SK-N-SH (cell line): ENCODE results near the gene DNTT. TPM values are rescaled to one million over a fixed set of nuclear protein-coding genes. Genes with fewer than 3 reads are reported as not detected.

Source experiments
- CTCF ChIA-PET: fragments of 300-600, 350-600 bp; formaldehyde crosslinking; extraction: SDS; loops from one replicate; lab custom pipeline; 2021; lab: Yijun Ruan, JAX
- POLR2A ChIA-PET: fragments of 350-600 bp; sonication (Branson Sonifier 250); formaldehyde crosslinking; extraction: SDS; loops from one replicate; lab custom pipeline; 2020; ENCODE audit warnings: antibody characterized with exemption, inconsistent platforms; lab: Yijun Ruan, JAX
- DNase-seq: peaks from one replicate; pipeline ENCODE4 v3.0.0; 2012
- H2AFZ ChIP-seq: fragments of 200-600 bp; sonication (generic); 2 replicates; pipeline ENCODE4 v1.8.1; 2016; ENCODE audit warnings: antibody characterized with exemption, mild to moderate bottlenecking, low read depth
- H3F3A ChIP-seq: fragments of 200-600 bp; sonication (generic); replicated peaks from 2 replicates; pipeline ENCODE3; 2016; ENCODE audit warnings: antibody characterized with exemption, mild to moderate bottlenecking; ENCODE audit not compliant: insufficient read depth
- H3K27ac ChIP-seq, 2 experiments: fragments of 200-500 bp in 1 of 2; fragments of 200-600 bp in 1 of 2; sonication (Bioruptor generic) in 1 of 2; sonication (generic), shearing (Covaris generic) in 1 of 2; 2 replicates each; pipeline versions ENCODE4 v1.5.1 to v1.6.1; 2014 to 2016; ENCODE audit warnings: low read depth in 2 of 2, inconsistent platforms in 1 of 2, low read length in 1 of 2, mild to moderate bottlenecking in 1 of 2, mixed read lengths in 1 of 2
- H3K27me3 ChIP-seq: fragments of 200-600 bp; sonication (generic), shearing (Covaris generic); 2 replicates; pipeline ENCODE4 v1.6.1; 2016; ENCODE audit warnings: mixed run types; ENCODE audit not compliant: insufficient read depth
- H3K36me3 ChIP-seq, 2 experiments: fragments of 200-500 bp in 1 of 2; fragments of 200-600 bp in 1 of 2; sonication (Bioruptor generic) in 1 of 2; sonication (generic) in 1 of 2; replicated peaks in 1 of 2; 2 replicates each; pipeline versions ENCODE3 to v1.5.1; 2014 to 2016; ENCODE audit warnings: low read length in 1 of 2, mild to moderate bottlenecking in 1 of 2; ENCODE audit not compliant: insufficient read depth in 2 of 2, control insufficient read depth in 1 of 2
- H3K4me1 ChIP-seq, 2 experiments: fragments of 200-500 bp in 1 of 2; fragments of 200-600 bp in 1 of 2; sonication (Bioruptor generic) in 1 of 2; sonication (generic), shearing (Covaris generic) in 1 of 2; 2 replicates each; pipeline versions ENCODE4 v1.5.1 to v1.6.1; 2014 to 2016; ENCODE audit warnings: low read depth in 1 of 2, low read length in 1 of 2, mixed run types in 1 of 2; ENCODE audit not compliant: insufficient read depth in 2 of 2, control insufficient read depth in 1 of 2
- H3K4me2 ChIP-seq: fragments of 200-600 bp; sonication (generic), shearing (Covaris generic); 2 replicates; pipeline ENCODE4 v1.6.1; 2017; ENCODE audit warnings: mixed run types
- H3K4me3 ChIP-seq, 2 experiments: fragments of 200-500 bp in 1 of 2; fragments of 200-600 bp in 1 of 2; sonication (Bioruptor generic) in 1 of 2; sonication (generic), shearing (Covaris generic) in 1 of 2; 2 replicates each; pipeline versions ENCODE4 v1.5.1 to v1.8.1; 2014 to 2016; ENCODE audit warnings: low read depth in 2 of 2, inconsistent platforms in 1 of 2, low read length in 1 of 2, mild to moderate bottlenecking in 1 of 2, mixed read lengths in 1 of 2, moderate library complexity in 1 of 2
- H3K79me2 ChIP-seq: fragments of 200-600 bp; sonication (generic); 2 replicates; pipeline ENCODE4 v1.8.1; 2017; ENCODE audit warnings: mild to moderate bottlenecking; ENCODE audit not compliant: insufficient read depth
- H3K9ac ChIP-seq: fragments of 200-600 bp; sonication (generic); 2 replicates; pipeline ENCODE4 v1.6.1; 2017; ENCODE audit warnings: mixed run types
- H3K9me2 ChIP-seq: fragments of 200-600 bp; sonication (generic); 2 replicates; pipeline ENCODE4 v1.6.1; 2017; ENCODE audit warnings: mixed run types
- H3K9me3 ChIP-seq: fragments of 200-600 bp; sonication (generic); 2 replicates; pipeline ENCODE4 v1.6.1; 2017; ENCODE audit warnings: mixed run types, mild to moderate bottlenecking, moderate library complexity
- H4K20me1 ChIP-seq: fragments of 200-600 bp; sonication (generic); 2 replicates; pipeline ENCODE4 v1.6.1; 2017; ENCODE audit warnings: mild to moderate bottlenecking, mixed run types; ENCODE audit not compliant: insufficient read depth
- CHD2 ChIP-seq: fragments of 150-350 bp; IDR thresholded peaks from 2 replicates; pipeline ENCODE4 v1.6.1; 2018; ENCODE audit warnings: low read length; ENCODE audit not compliant: partially characterized antibody
- CTCF ChIP-seq: fragments of 200-600 bp; sonication (generic); IDR thresholded peaks from 2 replicates; pipeline ENCODE4 v1.6.1; 2017; ENCODE audit warnings: antibody characterized with exemption, mild to moderate bottlenecking, moderate library complexity
- EP300 ChIP-seq, 2 experiments: IDR thresholded peaks; 2 replicates each; pipeline versions ENCODE4 v1.4.0 to v1.6.1; 2012; ENCODE audit warnings: borderline replicate concordance in 1 of 2, low read depth in 1 of 2, low read length in 1 of 2
- FOSL2 ChIP-seq: IDR thresholded peaks from 2 replicates; pipeline ENCODE4 v1.4.0; 2012; ENCODE audit warnings: low read depth, mild to moderate bottlenecking, moderate library complexity, borderline replicate concordance
- GABPA ChIP-seq: IDR thresholded peaks from 2 replicates; pipeline ENCODE4 v1.4.0; 2012; ENCODE audit warnings: low read depth, mild to moderate bottlenecking
- GATA2 ChIP-seq: sonication (generic); formaldehyde crosslinking; IDR thresholded peaks from 2 replicates; pipeline ENCODE4 v1.5.0; 2020; ENCODE audit warnings: mild to moderate bottlenecking, missing genetic modification reagents
- NFIC ChIP-seq: IDR thresholded peaks from 2 replicates; pipeline ENCODE4 v1.4.0; 2012; ENCODE audit warnings: borderline replicate concordance
- NRF1 ChIP-seq: IDR thresholded peaks from 2 replicates; pipeline ENCODE4 v1.6.1; 2012; ENCODE audit warnings: low read depth, mild to moderate bottlenecking, low read length
- RFX5 ChIP-seq: IDR thresholded peaks from 2 replicates; pipeline ENCODE4 v1.6.1; 2012; ENCODE audit warnings: mild to moderate bottlenecking, improper control_type of control experiment, low read length
- TAF1 ChIP-seq: IDR thresholded peaks from 2 replicates; pipeline ENCODE4 v1.6.1; 2012; ENCODE audit warnings: low read depth, mild to moderate bottlenecking, low read length, moderate library complexity, borderline replicate concordance
- TCF12 ChIP-seq: IDR thresholded peaks from 2 replicates; pipeline ENCODE4 v1.4.0; 2012
- YY1 ChIP-seq: IDR thresholded peaks from 2 replicates; pipeline ENCODE4 v1.4.0; 2012; ENCODE audit warnings: low read depth, mild to moderate bottlenecking
- WGBS: methylation state at CpG from one replicate; pipeline ENCODE4 v1.1.6; 2017; ENCODE audit warnings: low lambda C conversion rate; 5-methylcytosine and 5-hydroxymethylcytosine counted together
- polyA plus RNA-seq, 3 experiments: library from polyadenylated mRNA; depleted of rRNA; stranded (reverse); fragments of >200 nt; gene quantifications; 2 replicates each; pipeline ENCODE4 v1.2.3, GENCODE V29; 2012
- TF ChIP-seq, protein P1 (sequence below): fragments of 150-350 bp; IDR thresholded peaks from 2 replicates; pipeline ENCODE4 v1.6.1; 2016; ENCODE audit warnings: mild to moderate bottlenecking, low read depth, low read length
- TF ChIP-seq, protein P2 (sequence below): IDR thresholded peaks from 2 replicates; pipeline ENCODE4; 2012
- TF ChIP-seq, protein P3 (sequence below): IDR thresholded peaks from 2 replicates; pipeline ENCODE4 v1.4.0; 2012; ENCODE audit warnings: low read depth, borderline replicate concordance

Gene DNTT
- polyA plus RNA-seq, 1 of the 3 experiments (the other 2 are of a cell fraction), result not detected

DNA sequence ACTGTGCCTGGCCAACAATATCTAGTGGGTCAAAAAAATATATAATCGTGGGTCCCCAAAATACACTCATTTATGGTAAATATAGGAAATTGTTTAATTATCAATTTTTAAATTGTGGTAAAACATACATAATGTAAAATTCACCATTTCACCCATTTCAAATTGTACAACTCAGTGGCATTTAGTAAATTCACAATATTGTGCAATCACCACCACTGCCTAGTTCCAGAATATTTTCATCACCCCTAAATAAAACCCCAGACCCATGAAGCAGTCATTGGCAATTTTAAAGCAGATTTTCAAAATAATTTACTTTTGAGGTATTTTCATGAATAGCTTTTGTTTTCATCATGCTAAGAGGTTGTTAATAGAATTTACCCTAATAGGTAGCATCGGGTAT, 43.1 kb upstream of the DNTT start:
- Histone ChIP-seq H3K4me1 (no peaks in the 10 kb centered on the region), H3K27ac (no peak overlapping the region), H3K79me2 (no peaks in the 10 kb centered on the region), H3K9me3 (no peaks in the 10 kb centered on the region), H2AFZ (no peak overlapping the region), H3K27me3 (no peaks in the 10 kb centered on the region), H3K9ac (no peak overlapping the region), H3K9me2 (no peaks in the 10 kb centered on the region), H3F3A (no peaks in the 10 kb centered on the region), H4K20me1 (no peaks in the 10 kb centered on the region), H3K36me3 (no peaks in the 10 kb centered on the region), H3K4me2 (no peak overlapping the region), H3K4me3 (no peak overlapping the region)
- ChIA-PET POLR2A (no interaction called here), CTCF (interaction anchor here (1.0 kb wide), 1 partner anchor 32 kb away, joined by 4 read pairs; no protein-coding TSS in a partner anchor)
- no peak for TF ChIP-seq CHD2
- no peak for TF ChIP-seq YY1
- no peak for TF ChIP-seq RFX5
- no peak for TF ChIP-seq GATA2 (CRISPR knock-in tag)
- no peak for TF ChIP-seq TAF1
- TF ChIP-seq, protein P1, sequence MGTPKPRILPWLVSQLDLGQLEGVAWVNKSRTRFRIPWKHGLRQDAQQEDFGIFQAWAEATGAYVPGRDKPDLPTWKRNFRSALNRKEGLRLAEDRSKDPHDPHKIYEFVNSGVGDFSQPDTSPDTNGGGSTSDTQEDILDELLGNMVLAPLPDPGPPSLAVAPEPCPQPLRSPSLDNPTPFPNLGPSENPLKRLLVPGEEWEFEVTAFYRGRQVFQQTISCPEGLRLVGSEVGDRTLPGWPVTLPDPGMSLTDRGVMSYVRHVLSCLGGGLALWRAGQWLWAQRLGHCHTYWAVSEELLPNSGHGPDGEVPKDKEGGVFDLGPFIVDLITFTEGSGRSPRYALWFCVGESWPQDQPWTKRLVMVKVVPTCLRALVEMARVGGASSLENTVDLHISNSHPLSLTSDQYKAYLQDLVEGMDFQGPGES, result no peak
- TF ChIP-seq, protein P2, sequence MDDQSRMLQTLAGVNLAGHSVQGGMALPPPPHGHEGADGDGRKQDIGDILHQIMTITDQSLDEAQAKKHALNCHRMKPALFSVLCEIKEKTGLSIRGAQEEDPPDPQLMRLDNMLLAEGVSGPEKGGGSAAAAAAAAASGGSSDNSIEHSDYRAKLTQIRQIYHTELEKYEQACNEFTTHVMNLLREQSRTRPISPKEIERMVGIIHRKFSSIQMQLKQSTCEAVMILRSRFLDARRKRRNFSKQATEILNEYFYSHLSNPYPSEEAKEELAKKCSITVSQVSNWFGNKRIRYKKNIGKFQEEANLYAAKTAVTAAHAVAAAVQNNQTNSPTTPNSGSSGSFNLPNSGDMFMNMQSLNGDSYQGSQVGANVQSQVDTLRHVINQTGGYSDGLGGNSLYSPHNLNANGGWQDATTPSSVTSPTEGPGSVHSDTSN, result no peak
- TF ChIP-seq EP300 (IDR thresholded peaks at IDR 0.05; ENCODE audit: borderline replicate concordance in 1 of 2, low read depth in 1 of 2, low read length in 1 of 2), result no peak
- DNase-seq, result no peak
- 21% methylated on average over 2 of the region's 2 CpGs for WGBS

DNA sequence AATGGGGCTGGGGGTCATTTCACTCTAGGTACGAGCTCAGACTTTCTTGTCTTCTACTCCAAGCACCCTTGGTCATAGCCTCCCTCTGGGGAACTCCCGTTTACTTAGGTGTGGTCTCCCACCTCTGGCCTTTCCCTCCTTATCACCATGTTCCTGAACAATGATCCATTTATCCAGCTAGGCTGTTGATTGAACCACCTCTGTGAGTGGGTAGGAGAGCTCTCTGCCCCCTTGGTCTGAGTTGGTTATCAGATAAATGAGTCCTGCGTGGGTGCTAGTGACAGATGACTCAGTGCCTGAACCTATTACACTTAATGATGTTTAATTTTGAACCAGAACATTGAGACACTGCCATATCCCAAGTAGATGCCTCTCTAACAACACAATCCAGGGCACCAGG, 42.3 kb upstream of the DNTT start:
- H3K9ac ChIP-seq, result no peak overlapping the region
- 30% methylated on average over 3 of the region's 3 CpGs for WGBS
- DNase-seq, result no peak
- H3K79me2 ChIP-seq, result no peaks in the 10 kb centered on the region
- no peaks in the 10 kb centered on the region for H3K36me3 ChIP-seq
- CTCF ChIA-PET, result interaction anchor here (1.0 kb wide), 1 partner anchor 32 kb away, joined by 4 read pairs; no protein-coding TSS in a partner anchor
- TF ChIP-seq GABPA (no peak), CTCF (no peak), NFIC (no peak), GATA2 (CRISPR knock-in tag) (no peak), TCF12 (no peak), NRF1 (no peak), FOSL2 (no peak), TAF1 (no peak), RFX5 (no peak)
- TF ChIP-seq, protein P2, result no peak
- TF ChIP-seq, protein P3, sequence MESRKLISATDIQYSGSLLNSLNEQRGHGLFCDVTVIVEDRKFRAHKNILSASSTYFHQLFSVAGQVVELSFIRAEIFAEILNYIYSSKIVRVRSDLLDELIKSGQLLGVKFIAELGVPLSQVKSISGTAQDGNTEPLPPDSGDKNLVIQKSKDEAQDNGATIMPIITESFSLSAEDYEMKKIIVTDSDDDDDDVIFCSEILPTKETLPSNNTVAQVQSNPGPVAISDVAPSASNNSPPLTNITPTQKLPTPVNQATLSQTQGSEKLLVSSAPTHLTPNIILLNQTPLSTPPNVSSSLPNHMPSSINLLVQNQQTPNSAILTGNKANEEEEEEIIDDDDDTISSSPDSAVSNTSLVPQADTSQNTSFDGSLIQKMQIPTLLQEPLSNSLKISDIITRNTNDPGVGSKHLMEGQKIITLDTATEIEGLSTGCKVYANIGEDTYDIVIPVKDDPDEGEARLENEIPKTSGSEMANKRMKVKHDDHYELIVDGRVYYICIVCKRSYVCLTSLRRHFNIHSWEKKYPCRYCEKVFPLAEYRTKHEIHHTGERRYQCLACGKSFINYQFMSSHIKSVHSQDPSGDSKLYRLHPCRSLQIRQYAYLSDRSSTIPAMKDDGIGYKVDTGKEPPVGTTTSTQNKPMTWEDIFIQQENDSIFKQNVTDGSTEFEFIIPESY, result no peak
- TF ChIP-seq, protein P1, result no peak
- no peaks in the 10 kb centered on the region for H3K27me3 ChIP-seq
- no peaks in the 10 kb centered on the region for H3K4me1 ChIP-seq
- no peak overlapping the region for H2AFZ ChIP-seq
- H4K20me1 ChIP-seq, result no peaks in the 10 kb centered on the region
- POLR2A ChIA-PET, result no interaction called here
- no peak overlapping the region for H3K4me2 ChIP-seq
- H3F3A ChIP-seq, result no peaks in the 10 kb centered on the region
- H3K9me3 ChIP-seq, result no peaks in the 10 kb centered on the region
- H3K9me2 ChIP-seq, result no peaks in the 10 kb centered on the region
- no peak overlapping the region for H3K4me3 ChIP-seq
- no peak overlapping the region for H3K27ac ChIP-seq
